NCI-H748 treated with DMSO at 0.1 percent for 48 hours (cell line): ENCODE measurements around the gene RECK.
"Not testable (repeated sequence)": the region's sequence is repeated elsewhere in the genome, so short reads cannot be mapped to it uniquely, and the experiment has no call there.

Experiments used
- DNase-seq: peaks from one replicate; lab custom pipeline; 2025; lab: John Stamatoyannopoulos, UW

Gene RECK

DNA sequence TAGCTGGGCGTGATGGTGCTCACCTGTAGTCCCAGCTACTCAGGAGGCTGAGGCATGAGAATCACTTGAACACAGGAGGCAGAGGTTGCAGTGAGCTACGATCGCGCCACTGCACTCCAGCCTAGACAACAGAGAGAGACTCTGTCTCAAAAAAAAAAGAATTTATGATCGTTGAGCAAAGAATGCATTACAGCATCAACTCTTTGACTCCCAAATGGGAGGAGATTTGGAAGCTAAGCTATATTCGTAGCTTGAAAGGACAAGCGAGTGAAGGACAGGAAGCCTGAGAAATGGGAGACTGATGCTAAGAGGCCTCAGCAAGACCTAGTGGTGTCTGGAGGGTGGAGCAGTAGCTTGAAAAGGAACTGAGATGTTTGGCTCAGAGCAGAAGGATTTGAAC is 122.2 kb downstream of the RECK start:
- no peak for DNase-seq

DNA sequence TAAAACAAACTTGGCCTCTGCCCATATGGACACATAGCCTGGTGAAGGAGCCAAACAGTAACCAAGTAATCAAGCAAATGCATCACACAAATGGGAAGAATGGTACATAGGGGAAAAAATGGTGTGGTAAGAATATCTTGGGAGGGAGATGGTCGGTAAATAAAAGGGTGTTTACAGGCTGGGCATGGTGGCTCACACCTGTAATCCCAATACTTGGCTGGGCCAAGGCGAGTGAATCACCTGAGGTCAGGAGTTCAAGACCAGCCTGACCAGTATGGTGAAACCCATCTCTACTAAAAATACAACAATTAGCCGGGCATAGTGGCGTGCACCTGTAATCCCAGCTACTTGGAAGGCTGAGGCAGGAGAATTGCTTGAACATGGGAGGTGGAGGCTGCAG is 122.8 kb downstream of the RECK start:
- DNase-seq: not testable (repeated sequence)

DNA sequence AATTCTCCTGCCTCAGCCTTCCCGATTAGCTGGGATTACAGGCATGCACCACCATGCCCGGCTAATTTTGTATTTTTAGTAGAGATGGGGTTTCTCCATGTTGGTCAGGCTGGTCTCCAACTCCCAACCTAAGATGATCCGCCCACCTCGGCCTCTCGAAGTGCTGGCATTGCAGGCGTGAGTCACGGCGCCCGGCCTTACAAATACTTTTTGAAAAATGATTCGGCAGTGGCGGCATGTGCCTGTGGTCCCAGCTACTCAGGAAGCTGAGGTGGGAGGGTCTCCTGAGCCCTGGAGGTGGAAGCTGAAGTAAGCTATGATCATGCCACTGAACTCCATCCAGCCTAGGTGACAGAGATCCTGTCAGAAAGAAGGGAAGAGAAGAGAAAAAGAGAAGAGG is 123.4 kb downstream of the RECK start:
- DNase-seq: not testable (repeated sequence)

DNA sequence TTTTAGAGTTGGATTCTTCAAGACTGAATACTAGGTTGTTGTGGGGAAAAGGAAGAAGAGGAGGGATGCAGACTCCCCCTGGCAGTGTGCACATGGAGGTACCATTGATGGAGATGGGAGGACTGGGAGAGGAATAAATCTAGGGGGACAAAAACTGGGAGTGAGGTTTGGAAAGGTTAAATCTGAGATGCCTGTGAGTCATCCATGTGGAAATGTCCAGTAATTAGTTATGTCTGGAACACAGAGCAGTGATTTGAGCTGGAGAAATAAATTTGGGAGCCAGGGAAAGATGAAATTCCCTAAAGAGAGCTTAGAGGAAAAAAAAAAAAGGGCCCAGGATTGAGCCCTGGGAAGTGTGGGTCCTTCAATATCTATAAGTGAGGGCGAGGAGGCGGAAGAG is 124.5 kb downstream of the RECK start:
- no peak for DNase-seq

DNA sequence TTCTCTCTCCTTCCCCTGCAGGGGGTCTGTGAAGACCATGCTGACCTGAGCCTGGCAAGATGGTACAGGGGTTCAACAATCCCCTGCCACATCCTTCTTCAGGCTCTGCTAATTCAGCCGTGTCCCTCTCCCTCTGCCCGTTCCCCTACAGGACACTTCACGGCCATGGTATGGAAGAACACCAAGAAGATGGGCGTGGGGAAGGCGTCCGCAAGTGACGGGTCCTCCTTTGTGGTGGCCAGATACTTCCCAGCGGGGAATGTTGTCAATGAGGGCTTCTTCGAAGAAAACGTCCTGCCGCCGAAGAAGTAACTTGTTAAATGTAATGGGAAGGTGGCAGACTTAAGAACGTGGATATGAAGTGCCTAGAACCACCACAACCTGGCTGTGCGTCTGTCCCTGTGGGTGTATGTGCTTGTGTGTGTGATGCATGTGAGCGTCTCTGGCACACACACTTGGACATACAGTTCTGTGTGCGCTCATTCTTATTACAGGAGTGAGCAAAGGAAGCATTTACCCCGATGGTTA is 125.6 kb downstream of the RECK start:
- no peak for DNase-seq

DNA sequence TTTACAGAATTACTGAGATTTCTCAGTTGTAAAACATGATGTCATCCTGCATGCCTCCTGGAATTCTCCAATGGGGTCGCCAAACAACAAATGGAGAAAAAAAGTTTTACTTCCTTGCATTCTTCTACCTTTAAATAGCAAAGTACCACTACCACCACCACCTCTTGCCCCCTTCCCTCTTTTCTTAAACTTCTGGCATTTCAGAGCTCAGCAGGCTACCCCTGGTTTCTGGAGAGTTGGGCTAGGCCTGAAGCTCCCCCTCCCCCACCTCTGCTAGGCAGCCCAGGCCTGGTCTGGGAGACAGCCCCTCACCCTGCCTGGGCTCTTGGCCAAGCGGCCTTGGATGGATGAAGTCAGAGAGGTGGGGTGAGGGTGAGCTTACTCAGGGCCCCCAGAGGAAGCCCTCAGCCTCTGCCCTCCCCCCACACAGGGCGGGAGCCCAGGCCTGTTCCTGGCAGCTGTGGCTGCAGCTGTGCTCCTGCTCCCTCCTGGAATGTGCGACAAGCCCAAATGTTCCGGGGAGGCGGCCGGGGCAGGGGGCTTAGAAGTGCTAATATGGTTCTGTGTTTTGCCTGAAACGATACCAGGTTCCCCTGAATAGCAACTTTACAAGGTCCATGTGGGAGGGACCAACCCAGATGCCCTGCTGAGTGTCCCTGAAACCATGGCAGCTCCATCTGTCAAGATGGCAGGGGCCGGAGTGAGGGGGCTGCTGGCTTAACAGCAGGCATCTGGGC is 126.5 kb downstream of the RECK start:
- no peak for DNase-seq

DNA sequence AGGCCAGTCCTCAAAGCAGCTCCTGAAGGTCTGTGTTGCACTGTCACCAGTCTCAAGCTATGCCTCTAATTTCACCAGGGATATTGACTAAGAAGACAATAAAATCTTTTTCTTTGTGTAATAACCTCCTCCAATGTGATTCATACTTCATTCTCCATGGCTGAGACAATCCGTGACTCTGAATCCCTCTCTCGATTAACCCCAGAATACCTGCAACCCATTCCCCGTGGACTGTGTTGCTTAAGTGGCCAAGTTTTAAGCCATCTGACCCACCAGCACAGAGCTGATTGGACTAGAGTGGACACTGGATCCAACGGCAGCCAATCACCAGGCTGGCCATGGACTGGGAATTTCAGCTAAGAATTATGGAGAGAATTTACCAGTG is 127.1 kb downstream of the RECK start:
- no peak for DNase-seq

DNA sequence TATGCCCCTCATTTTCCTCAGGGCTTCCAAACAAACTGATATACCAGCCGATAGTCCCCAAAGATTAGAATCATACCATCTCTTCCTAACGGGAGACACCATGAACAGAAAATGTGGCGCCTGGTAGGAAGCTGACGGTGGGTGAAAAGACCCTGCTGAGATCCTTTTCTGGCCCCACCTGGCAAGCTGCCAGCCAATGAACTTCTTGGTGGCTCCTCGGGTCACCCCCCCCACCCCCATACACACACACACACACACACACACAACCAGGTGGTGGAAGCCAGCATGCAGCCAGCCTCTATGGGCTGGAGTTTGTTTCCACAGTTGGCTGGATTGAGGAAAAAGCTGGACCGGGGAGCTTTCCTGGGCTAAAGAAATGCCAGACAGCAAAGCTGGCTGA is 127.7 kb downstream of the RECK start:
- no peak for DNase-seq

DNA sequence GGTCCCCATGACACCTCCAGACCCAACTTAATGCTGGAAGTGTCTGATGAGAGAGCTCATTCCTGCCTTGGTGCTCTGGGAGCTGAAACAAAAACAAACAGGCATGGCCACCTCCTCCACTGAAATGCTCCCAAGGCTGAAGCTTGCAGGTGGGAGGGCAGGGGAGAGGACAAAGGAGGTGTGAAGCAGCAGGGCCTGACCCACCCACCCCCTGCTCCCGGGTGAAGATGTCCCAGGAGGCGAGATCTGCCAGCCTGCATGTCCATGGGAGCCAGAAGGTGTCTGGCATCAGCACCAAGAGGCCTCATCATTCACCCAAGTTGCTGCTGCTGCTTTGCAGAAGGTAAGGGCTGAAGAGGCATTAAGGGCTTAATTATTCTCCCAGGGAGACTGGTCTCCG is 128.3 kb downstream of the RECK start:
- DNase-seq: no peak

DNA sequence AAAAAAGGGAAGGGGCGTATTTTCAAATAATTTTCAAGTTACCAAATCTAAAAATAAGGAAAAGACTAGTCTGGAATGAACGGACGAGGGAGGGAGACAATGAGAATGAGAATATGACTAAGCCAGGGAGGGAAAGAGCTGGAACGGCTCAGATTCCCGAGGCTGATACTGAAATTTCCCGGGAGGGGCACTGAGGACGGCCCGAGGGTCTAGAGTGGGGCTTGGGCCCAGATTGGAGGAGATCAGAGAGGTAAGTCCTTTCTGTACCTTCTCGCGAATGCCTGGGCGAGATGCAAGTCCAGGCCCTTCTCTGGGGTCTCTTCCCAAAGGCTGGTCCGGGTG is 129.1 kb downstream of the RECK start:
- no peak for DNase-seq

DNA sequence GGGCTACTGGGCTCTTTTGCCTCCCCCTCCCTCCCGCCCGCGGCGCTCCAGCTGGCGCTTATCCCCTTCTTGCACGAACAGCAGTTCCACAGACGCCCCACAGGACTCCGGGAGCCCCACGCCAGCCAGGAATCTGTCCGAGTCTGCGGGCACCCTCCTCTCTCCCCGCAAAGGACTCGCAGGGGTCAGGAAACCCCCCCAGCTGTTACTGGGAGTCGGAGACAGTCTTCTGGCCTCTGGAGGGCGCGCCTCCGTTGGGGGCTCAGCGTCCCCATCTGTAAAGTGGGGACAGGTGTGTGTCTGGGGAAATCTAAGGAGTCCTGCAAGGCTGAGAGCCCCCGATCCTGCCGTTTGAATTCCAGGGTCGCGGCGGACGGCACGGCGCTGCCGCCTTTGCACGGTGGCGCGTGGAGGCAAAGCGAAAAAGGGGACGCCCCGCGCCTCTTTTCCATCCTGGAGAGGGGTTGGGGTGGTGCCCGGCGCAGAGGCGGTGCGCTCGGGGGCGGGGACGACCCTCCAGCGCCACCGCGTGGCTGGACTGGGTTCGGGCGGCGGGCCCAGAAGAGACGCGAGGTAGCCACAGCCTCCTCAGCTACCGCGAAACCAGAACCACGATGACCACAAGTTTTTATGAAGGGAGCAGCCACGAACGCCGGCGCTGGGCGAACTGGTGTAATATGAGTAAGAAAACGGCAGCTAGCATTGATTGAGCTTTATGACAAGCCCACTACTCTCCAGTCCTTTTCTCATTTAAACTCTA is 129.6 kb downstream of the RECK start:
- DNase-seq: peak; percentile 67

DNA sequence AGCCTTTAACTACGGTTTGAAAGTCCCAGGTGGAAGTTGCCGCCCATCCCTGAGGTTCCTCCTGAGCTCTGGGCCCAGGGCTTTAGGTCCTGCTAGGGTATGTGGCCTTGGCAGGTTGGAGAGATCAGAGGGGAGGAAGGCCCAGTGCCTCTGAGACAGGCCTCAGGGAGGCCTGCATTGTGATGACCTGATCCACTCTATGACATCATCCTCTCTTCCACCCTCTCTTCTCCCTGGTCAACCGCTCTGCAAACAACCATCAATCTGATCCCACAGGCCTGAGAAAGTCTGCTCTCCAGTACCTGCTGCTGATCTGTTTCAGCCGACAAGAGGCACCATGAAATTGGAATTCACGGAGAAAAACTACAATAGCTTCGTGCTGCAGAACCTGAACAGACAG is 132.5 kb downstream of the RECK start, which contains the start of gene CCIN:
Gene CCIN, plus strand, starts transcription at position 223 of the 400 bp plus-strand sequence. Its CDS starts 115 bp downstream, at position 338.
- DNase-seq: no peak

DNA sequence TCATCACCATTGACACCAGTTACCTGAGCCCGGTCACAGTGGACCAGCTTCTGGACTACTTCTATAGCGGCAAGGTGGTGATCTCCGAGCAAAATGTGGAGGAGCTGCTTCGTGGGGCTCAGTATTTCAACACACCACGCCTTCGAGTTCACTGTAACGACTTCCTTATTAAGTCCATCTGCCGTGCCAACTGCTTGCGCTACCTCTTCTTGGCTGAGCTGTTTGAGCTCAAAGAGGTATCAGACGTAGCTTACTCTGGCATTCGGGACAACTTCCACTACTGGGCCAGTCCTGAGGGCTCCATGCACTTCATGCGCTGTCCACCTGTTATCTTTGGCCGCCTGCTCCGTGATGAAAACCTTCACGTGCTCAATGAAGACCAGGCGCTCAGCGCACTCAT is 133.0 kb downstream of the RECK start:
- no peak for DNase-seq

DNA sequence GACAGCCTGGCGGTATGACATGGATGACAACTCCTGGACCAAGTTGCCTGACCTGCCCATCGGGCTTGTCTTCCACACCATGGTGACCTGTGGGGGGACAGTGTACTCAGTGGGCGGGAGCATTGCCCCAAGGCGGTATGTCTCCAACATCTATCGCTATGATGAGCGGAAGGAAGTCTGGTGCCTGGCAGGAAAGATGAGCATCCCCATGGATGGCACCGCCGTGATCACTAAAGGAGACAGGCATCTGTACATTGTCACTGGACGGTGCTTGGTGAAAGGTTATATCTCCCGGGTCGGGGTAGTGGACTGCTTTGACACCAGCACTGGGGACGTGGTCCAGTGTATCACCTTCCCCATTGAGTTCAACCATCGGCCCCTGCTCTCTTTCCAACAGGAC is 133.8 kb downstream of the RECK start:
- DNase-seq: no peak

DNA sequence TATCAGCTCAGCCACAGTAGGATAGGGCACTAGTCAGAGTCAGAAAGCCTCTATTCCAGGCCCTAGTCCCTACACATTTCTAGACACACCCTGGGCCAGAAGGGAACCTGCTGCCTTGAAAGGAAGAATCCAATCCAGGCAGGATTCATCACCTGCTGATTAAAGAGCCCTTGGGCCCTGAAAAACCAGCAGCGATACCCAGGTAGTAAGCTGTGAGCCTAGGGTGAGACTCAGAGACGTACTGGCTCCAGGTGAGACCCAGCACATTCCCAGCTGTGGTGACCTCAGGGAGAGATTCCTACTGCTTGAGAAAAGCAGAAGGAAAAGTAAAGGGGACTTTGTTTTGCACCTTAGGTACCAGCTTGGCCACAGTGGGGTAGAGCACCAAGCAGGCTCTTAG is 137.1 kb downstream of the RECK start:
- no peak for DNase-seq
